ENCODE data around the gene SLC46A3.
A peak's percentile ranks its signal among the peaks of the same experiment; 100 is the strongest.

The SLC46A3 gene

GRCh38 chr13:28730762-28731161, 12.0 kb upstream of the SLC46A3 start:
- TF ChIP-seq CTCF (conservative IDR thresholded peaks at IDR 0.05), result no peak
- TF ChIP-seq ZFX (IDR thresholded peaks at IDR 0.05), result peak; percentile 14; the same call in 1 of the 2 replicates

GRCh38 chr13:28729541-28729940, 10.8 kb upstream of the SLC46A3 start:
- no peak overlapping the region for H3K27ac ChIP-seq
- TF ChIP-seq CTCF (conservative IDR thresholded peaks at IDR 0.05) (no peak), ZFX (IDR thresholded peaks at IDR 0.05) (no peak)

More at GRCh38 chr13:28730762-28731161, 12.0 kb upstream of the SLC46A3 start:
- no peak overlapping the region for H3K27ac ChIP-seq

GRCh38 chr13:28728642-28729041, 9.9 kb upstream of the SLC46A3 start:
- TF ChIP-seq CTCF (conservative IDR thresholded peaks at IDR 0.05) (no peak), ZFX (IDR thresholded peaks at IDR 0.05) (no peak)
- no peak overlapping the region for H3K27ac ChIP-seq

- TF ChIP-seq CTCF (conservative IDR thresholded peaks at IDR 0.05), result no peak
- TF ChIP-seq ZFX (IDR thresholded peaks at IDR 0.05), result 0 out of 2 replicates have a peak, but pooled peaks have one; percentile 14
- no peak overlapping the region for H3K27ac ChIP-seq
These were observed 6.4 kb upstream of the SLC46A3 start for GRCh38 chr13:28725046-28725610.

GRCh38 chr13:28723806-28724205, 5.0 kb upstream of the SLC46A3 start:
- H3K27ac ChIP-seq, result no peak overlapping the region
- TF ChIP-seq ZFX (IDR thresholded peaks at IDR 0.05), result no peak
- no peak for TF ChIP-seq CTCF (conservative IDR thresholded peaks at IDR 0.05)

GRCh38 chr13:28719227-28720055, 671 bp upstream of the SLC46A3 start:
- TF ChIP-seq ZFX (IDR thresholded peaks at IDR 0.05) (no peak), CTCF (conservative IDR thresholded peaks at IDR 0.05) (no peak)
- H3K27ac ChIP-seq, result no peak overlapping the region

GRCh38 chr13:28718196-28718542, 601 bp downstream of the SLC46A3 start:
- TF ChIP-seq CTCF (conservative IDR thresholded peaks at IDR 0.05), result no peak
- TF ChIP-seq ZFX (IDR thresholded peaks at IDR 0.05), result no peak
- H3K27ac ChIP-seq, result no peak overlapping the region

Data from C4-2B (cell line).